ENCODE results near the gene DUSP14. TPM values are rescaled to one million over a fixed set of nuclear protein-coding genes. Genes with fewer than 3 reads are reported as not detected.

Gene DUSP14
- total RNA-seq, 1 donor from 2014 or later = 19.9 TPM

DNA sequence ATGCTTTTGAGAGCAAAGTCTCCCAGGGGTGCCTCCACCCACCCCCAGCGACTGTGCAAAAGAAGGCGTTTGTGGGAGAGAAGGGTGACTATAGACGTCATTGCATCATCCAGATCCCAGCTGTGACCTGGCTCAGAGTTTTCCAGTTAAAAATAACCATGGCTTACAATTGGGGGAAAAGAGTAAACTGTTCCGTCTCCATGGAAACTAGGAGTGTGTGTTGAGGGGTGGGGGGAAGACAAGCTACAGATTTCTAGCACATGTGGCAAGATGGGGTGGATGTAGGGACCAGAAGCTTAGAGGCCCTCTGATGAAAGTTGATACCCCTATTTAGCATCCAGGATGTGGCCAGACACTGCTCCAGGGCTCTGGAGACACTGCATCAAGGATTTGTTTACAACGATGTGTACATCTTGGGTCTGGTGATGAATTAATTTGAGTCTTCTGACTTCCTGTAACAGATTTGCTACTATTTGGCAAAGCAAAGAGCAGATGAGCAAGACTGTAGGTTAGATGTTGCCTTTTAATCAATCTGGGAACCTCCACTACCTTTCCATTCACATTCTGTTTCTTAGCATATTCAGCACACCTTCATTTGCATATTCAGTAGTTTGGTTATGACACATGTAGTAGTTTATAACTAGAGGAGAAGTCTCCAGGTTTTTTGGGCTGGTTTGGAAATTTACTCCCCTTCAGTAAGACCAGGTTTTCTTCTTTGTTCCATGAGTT is 6.2 kb upstream of the DUSP14 start:
- Histone ChIP-seq H3K4me3 (no peak overlapping the region), H3K4me1 (peaks cover 40% of the 10 kb centered on the region), H3K9me3 (no peaks in the 10 kb centered on the region), H3K27me3 (no peaks in the 10 kb centered on the region), H3K27ac (peak overlapping the region; percentile 59), H3K36me3 (peaks cover 0 to 5% of the 10 kb centered on the region in 2 donors)
- DNase-seq (ENCODE audit: extremely low spot score in 2 of 2) = no peak
- intact Hi-C loops (cut with DNase I) = no loop called here
- TF ChIP-seq POLR2A (IDR thresholded peaks at IDR 0.05) = no peak
- TF ChIP-seq, protein P1, sequence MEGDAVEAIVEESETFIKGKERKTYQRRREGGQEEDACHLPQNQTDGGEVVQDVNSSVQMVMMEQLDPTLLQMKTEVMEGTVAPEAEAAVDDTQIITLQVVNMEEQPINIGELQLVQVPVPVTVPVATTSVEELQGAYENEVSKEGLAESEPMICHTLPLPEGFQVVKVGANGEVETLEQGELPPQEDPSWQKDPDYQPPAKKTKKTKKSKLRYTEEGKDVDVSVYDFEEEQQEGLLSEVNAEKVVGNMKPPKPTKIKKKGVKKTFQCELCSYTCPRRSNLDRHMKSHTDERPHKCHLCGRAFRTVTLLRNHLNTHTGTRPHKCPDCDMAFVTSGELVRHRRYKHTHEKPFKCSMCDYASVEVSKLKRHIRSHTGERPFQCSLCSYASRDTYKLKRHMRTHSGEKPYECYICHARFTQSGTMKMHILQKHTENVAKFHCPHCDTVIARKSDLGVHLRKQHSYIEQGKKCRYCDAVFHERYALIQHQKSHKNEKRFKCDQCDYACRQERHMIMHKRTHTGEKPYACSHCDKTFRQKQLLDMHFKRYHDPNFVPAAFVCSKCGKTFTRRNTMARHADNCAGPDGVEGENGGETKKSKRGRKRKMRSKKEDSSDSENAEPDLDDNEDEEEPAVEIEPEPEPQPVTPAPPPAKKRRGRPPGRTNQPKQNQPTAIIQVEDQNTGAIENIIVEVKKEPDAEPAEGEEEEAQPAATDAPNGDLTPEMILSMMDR (IDR thresholded peaks at IDR 0.05) = no peak
- no peak for TF ChIP-seq POLR2AphosphoS5 (IDR thresholded peaks at IDR 0.05; ENCODE audit: insufficient read depth in 1 of 2, low read depth in 1 of 2)

DNA sequence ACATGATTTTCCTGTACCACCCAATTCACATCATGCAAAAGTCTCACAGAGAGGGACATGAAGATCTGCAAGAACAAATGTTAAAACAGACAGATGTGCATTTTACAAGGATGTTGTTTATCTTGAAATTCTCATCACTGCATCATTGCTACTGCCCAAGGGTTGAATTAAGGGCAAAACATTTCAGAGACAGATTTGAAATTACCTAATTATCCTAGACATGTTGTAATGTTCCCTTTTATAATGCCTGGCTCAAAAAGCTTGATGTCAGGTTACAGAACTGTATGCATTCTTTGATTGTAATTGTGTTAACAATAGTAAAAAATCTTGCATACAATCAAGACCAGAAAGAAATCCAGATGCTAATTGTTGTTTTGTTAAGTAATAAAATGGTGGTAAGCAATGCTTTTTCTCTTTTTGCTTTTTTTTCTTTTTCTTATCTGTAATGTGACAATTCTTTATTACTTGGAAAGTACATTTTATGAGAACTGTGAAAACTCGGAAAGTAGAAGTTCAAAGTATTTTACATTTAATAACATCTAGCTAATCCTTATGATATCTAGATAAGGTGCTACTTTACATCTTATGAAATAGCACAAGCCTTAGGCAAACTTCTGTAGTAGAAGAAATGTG is 3.6 kb upstream of the DUSP14 start:
- no peaks in the 10 kb centered on the region for H3K27me3 ChIP-seq
- H3K4me3 ChIP-seq = no peak overlapping the region
- intact Hi-C loops (cut with DNase I) = no loop called here
- peaks cover 41% of the 10 kb centered on the region for H3K4me1 ChIP-seq
- H3K36me3 ChIP-seq = no peaks in the 10 kb centered on the region
- TF ChIP-seq POLR2AphosphoS5 (IDR thresholded peaks at IDR 0.05; ENCODE audit: insufficient read depth in 1 of 2, low read depth in 1 of 2) (no peak), POLR2A (IDR thresholded peaks at IDR 0.05) (no peak)
- TF ChIP-seq, protein P1 (IDR thresholded peaks at IDR 0.05) = no peak
- DNase-seq (ENCODE audit: extremely low spot score in 2 of 2) = no peak
- no peak overlapping the region for H3K27ac ChIP-seq
- no peaks in the 10 kb centered on the region for H3K9me3 ChIP-seq

DNA sequence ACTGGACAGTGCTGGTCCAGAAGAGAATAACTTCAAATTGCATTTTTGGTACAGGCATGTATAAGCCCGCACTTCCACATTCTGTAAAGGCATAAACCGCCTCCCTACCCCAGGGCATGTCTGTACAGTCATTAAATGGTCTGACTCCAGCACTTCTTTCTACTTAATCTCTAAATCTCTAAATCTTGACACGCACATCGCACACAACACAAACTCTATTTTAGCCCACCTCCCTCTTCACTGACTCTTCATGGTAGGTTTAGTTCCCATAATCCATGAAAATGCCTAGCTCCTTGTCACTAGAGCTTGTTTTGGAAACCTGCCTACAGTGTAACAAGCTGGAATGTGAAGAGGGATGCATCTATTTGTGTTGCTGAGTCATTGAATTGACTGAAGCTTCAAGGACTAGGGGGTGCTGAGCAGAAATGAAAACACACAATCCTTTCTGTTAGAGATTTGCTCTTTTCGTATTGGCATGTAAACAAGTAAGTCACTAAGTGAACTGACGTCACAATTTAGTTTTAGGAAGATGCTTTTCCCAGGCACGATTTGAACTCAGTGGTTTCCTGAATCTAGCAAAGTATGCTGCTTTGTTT is 1.6 kb upstream of the DUSP14 start:
- H3K27ac ChIP-seq = peak overlapping the region; percentile 95

DNA sequence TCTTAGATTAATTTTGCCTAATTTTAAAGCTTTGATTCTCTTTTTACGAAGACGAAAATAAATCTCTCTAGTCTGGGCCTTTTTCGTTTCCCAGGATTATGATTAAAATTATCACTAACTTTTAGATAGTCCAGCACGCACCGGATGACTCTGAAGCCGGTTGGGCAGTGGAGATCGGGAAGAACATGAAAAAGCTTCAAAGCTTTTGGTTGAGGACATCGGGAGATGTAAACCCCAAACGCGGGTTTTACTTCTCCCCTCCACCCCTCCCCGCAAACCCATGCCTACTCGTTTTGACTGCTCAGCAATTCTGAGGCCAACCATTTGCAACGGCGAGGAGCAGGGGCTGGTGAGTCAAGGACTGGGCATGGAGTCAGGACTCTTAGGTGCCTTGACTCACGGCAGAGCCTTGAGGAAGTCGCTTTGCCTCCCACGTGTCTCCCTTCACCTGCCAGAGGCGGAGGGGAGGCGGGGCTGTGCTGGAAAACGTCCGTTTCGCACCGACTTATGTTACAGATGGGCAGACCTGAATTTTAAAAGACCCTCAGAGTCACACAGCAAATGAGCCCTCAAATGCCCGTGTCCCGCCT is 989 bp upstream of the DUSP14 start:
- DNase-seq (ENCODE audit: extremely low spot score in 2 of 2) = peak in 1 of 2 donors; percentile 96
- no peaks in the 10 kb centered on the region for H3K27me3 ChIP-seq
- peak in 1 of 2 donors; percentile 61 for TF ChIP-seq POLR2AphosphoS5 (IDR thresholded peaks at IDR 0.05; ENCODE audit: insufficient read depth in 1 of 2, low read depth in 1 of 2)
- TF ChIP-seq POLR2A (IDR thresholded peaks at IDR 0.05) = no peak
- TF ChIP-seq, protein P1 (IDR thresholded peaks at IDR 0.05) = no peak
- H3K27ac ChIP-seq = peak overlapping the region; percentile 95
- intact Hi-C loops (cut with DNase I) = no loop called here
- no peaks in the 10 kb centered on the region for H3K9me3 ChIP-seq
- no peaks in the 10 kb centered on the region for H3K36me3 ChIP-seq
- peak overlapping the region; percentile 71 to 94 for H3K4me3 ChIP-seq
- peaks cover 39% of the 10 kb centered on the region for H3K4me1 ChIP-seq

More for the DNA sequence above, 1.6 kb upstream of the DUSP14 start:
- H3K27me3 ChIP-seq = no peaks in the 10 kb centered on the region
- H3K9me3 ChIP-seq = no peaks in the 10 kb centered on the region
- peak overlapping the region; percentile 71 to 94 for H3K4me3 ChIP-seq
- intact Hi-C loops (cut with DNase I) = no loop called here
- DNase-seq (ENCODE audit: extremely low spot score in 2 of 2) = no peak
- peaks cover 44% of the 10 kb centered on the region for H3K4me1 ChIP-seq
- TF ChIP-seq POLR2AphosphoS5 (IDR thresholded peaks at IDR 0.05; ENCODE audit: insufficient read depth in 1 of 2, low read depth in 1 of 2) = peak in 1 of 2 donors; percentile 60
- TF ChIP-seq POLR2A (IDR thresholded peaks at IDR 0.05) = no peak
- TF ChIP-seq, protein P1 (IDR thresholded peaks at IDR 0.05) = no peak
- no peaks in the 10 kb centered on the region for H3K36me3 ChIP-seq

Measured in vagina (tissue), 2 donors.